AG04450 (cell line): ENCODE data around the gene EFEMP2. TPM values are rescaled to one million over a fixed set of nuclear protein-coding genes. Genes with fewer than 3 reads are reported as not detected.

Experiments
- CTCF ChIA-PET: fragments of 300-600, 350-600 bp; formaldehyde crosslinking; extraction: SDS; loops from one replicate; lab custom pipeline; 2022; ENCODE audit warnings: antibody characterized with exemption, inconsistent platforms; lab: Charles Lee
- POLR2A ChIA-PET: fragments of 350-600 bp; formaldehyde crosslinking; extraction: SDS; loops from one replicate; lab custom pipeline; 2021; ENCODE audit warnings: antibody characterized with exemption, inconsistent platforms; lab: Yijun Ruan, JAX
- DNase-seq: peaks from one replicate; pipeline ENCODE4 v3.0.0-alpha.2; 2011; ENCODE audit warnings: low read depth, low spot score
- H3K27ac ChIP-seq: one replicate; pipeline ENCODE4 v1.5.1; 2012; ENCODE audit warnings: low read depth, low read length, control low read depth
- H3K27me3 ChIP-seq: one replicate; pipeline ENCODE4 v1.6.0; 2012; ENCODE audit warnings: low read length; ENCODE audit not compliant: control insufficient read depth, insufficient read depth
- H3K4me3 ChIP-seq: 2 replicates; pipeline ENCODE4 v1.5.1; 2011; ENCODE audit warnings: mild to moderate bottlenecking, low read depth, low read length, control low read depth
- H3K9me3 ChIP-seq: 2 replicates; pipeline ENCODE4 v1.5.1; 2012; ENCODE audit warnings: low read length; ENCODE audit not compliant: control insufficient read depth, insufficient read depth
- CTCF ChIP-seq: IDR thresholded peaks from 2 replicates; pipeline ENCODE4 v1.5.1; 2011; ENCODE audit warnings: low read depth, low read length, control low read depth, inconsistent platforms
- polyA plus RNA-seq: library from polyadenylated mRNA; depleted of rRNA; stranded (reverse); fragments of >200 nt; gene quantifications from 2 replicates; pipeline ENCODE4 v1.2.3, GENCODE V29; 2011

The EFEMP2 gene
- polyA plus RNA-seq, 1 experiment: 190 TPM

GRCh38 chr11:65864706-65865471, 7.7 kb downstream of the EFEMP2 start:
- TF ChIP-seq CTCF: no peak
- no peaks in the 10 kb centered on the region; the same call in 1 of the 2 replicates for H3K9me3 ChIP-seq
- POLR2A ChIA-PET: interaction anchor here (0.5 kb wide), 1 partner anchor 23 kb away, joined by 4 read pairs; the partner anchor contains the start of gene FIBP
- no peak overlapping the region for H3K4me3 ChIP-seq
- peak overlapping the region; percentile 31 for H3K27ac ChIP-seq
- CTCF ChIA-PET: no interaction called here
- DNase-seq: no peak
- H3K27me3 ChIP-seq: no peaks in the 10 kb centered on the region

DNA sequence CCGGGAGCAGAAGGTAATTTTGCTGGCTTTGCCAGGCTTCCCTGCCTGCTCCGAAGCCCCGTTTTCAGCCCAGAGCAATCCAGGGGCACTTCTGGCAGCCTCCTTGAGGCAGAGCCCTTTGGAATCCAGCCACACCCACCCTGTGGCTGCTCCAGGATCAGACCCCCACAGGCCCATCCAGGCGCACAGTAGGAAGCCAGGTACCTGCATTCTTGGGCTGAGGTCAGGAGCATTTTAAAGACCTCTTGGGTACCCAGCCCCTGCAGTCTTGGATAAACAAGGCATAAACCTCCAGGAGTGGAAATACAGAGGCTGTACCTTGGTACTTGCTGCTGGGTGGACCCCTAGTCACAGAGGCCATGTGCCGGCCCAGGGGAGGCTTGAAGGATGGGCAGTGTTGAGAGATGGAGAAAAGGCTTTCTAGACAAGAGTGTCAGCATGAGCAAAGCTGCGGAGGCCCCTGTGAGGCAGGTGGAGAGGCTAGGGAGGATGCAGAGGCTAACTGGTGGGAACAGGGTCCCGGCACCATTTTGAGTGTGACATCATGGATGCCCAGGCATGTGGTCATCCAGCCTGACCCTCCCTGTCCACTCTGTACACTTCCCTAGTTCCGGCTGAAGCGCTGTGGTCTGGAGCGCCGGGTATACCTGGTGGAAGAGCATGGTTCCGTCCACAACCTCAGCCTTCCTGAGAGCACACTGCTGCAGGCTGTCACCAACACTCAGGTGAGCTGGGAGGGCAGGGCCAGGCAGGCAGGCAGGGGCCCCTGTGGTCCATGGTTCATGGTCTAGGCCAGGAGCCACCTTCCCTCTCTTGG, 8.5 kb downstream of the EFEMP2 start:
- H3K9me3 ChIP-seq: no peaks in the 10 kb centered on the region; the same call in 1 of the 2 replicates
- no peaks in the 10 kb centered on the region for H3K27me3 ChIP-seq
- H3K4me3 ChIP-seq: no peak overlapping the region
- no peak for TF ChIP-seq CTCF
- POLR2A ChIA-PET: interaction anchor here (0.5 to 1.5 kb wide), 3 partner anchors 8 to 152 kb away, joined by 3 to 8 read pairs (median 4); partner anchors contain the start of gene FIBP
- no peak for DNase-seq
- no peak overlapping the region for H3K27ac ChIP-seq
- CTCF ChIA-PET: no interaction called here

DNA sequence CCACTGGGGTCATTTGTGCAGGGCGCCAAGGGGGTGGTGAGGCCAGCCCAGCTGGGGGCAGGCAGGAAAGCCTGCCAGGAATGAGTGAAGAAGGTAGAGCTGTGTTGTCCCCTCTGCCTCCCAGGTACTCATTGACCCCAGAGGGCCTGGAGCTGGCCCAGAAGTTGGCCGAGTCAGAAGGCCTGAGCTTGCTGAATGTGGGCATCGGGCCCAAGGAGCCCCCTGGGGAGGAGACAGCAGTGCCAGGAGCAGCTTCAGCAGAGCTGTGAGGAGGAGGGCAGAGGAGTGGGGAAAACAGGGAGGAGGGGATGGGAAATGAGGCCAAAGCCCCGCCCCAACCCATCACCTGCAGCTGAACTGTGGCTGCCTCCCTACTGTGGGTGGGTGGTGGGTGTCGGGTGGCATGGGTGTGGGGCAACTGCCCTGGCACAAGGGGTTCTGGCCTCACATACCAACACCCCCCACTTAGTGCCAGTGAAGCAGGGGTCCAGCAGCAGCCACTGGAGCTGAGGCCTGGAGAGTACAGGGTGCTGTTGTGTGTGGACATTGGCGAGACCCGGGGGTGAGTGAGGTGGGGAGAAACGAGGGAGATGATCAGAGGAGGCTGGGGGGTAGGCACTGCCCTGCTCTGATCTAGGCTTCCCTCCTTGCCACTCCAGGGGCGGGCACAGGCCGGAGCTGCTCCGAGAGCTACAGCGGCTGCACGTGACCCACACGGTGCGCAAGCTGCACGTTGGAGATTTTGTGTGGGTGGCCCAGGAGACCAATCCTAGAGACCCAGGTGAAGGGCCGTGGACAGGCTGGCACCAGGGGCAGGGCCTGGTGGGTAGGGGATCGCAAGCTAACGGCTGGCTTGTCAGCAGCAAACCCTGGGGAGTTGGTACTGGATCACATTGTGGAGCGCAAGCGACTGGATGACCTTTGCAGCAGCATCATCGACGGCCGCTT, 9.4 kb downstream of the EFEMP2 start:
- CTCF ChIA-PET: no interaction called here
- TF ChIP-seq CTCF: no peak
- no peaks in the 10 kb centered on the region for H3K27me3 ChIP-seq
- no peak for DNase-seq
- H3K9me3 ChIP-seq: no peaks in the 10 kb centered on the region; the same call in 1 of the 2 replicates
- no peak overlapping the region for H3K4me3 ChIP-seq
- peak overlapping the region; percentile 39 for H3K27ac ChIP-seq
- POLR2A ChIA-PET: interaction anchor here (0.6 to 1.5 kb wide), 2 partner anchors 8 to 152 kb away, joined by 3 to 8 read pairs; no protein-coding TSS in a partner anchor

DNA sequence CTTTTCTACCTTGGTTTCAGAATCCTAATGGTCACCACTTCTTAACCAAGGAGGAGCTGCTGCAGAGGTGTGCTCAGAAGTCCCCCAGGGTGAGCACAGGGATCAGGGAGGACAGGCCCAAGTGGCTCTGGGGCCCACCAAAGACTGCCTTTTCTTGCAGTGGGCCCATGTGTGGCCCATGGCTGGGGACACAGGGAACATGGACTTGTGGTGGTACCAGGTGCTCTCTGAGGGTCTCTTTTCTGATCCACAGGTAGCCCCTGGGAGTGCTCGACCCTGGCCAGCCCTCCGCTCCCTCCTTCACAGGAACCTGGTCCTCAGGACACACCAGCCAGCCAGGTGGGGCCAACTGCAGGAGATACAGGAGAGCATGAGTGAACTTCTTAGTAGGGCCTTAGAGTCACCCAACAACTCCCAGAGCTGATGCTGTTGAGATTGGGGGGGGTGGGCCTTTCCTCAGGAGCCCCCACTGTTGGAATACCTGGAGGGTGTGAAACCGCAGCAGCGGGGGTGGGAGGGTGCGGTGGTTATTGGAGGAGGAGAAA, 10.3 kb downstream of the EFEMP2 start:
- no peaks in the 10 kb centered on the region; the same call in 1 of the 2 replicates for H3K9me3 ChIP-seq
- ChIA-PET CTCF (interaction anchor here (0.6 kb wide), 1 partner anchor 26 kb away, joined by 4 read pairs; the partner anchor contains the start of gene FIBP), POLR2A (interaction anchor here (1.5 kb wide), 1 partner anchor 9 kb away, joined by 8 read pairs; no protein-coding TSS in a partner anchor)
- H3K4me3 ChIP-seq: peak overlapping the region; percentile 93
- no peaks in the 10 kb centered on the region for H3K27me3 ChIP-seq
- no peak overlapping the region for H3K27ac ChIP-seq
- no peak for TF ChIP-seq CTCF
- no peak for DNase-seq
